ENCODE results near the gene SLC22A13.
A peak's percentile ranks its signal among the peaks of the same experiment; 100 is the strongest.
"Not testable (repeated sequence)": the region's sequence is repeated elsewhere in the genome, so short reads cannot be mapped to it uniquely, and the experiment has no call there.

Gene SLC22A13

DNA sequence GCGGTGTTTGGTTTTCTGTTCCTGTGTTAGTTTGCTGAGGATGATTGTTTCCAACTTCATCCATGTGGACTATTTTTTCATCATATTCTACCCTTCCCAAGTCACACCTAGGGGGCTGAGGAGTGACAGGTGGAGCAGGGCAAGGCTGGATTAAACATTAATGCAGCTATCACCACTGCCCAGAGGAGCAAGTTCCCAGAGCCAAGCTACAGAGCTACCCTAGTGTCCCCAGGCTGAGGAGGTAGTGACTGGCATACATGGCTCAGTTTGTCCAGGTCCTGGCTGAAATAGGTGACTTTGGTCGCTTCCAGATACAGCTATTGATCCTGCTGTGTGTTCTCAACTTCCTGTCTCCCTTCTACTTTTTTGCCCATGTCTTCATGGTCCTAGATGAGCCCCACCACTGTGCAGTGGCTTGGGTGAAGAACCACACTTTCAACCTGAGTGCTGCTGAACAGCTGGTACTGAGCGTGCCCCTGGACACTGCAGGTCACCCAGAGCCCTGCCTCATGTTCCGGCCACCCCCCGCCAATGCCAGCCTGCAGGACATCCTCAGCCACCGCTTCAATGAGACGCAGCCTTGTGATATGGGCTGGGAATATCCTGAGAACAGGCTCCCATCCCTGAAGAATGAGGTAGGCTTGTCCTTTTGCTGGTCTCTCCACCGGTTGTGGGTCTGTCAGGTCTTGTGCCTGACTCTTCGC is at the start of gene SLC22A13:
Gene SLC22A13, plus strand, starts transcription at position 209 of the 704 bp plus-strand sequence. Its CDS starts 49 bp downstream, at position 258.
- no peak for FAIRE-seq

GRCh38 chr3:38219609-38220197 is 45.9 kb upstream of the SLC22A13 start:
- FAIRE-seq = no peak

- FAIRE-seq = no peak
Observed at GRCh38 chr3:38221005-38221404, 44.6 kb upstream of the SLC22A13 start.

GRCh38 chr3:38222032-38222634 is 43.5 kb upstream of the SLC22A13 start:
- no peak for FAIRE-seq

GRCh38 chr3:38224357-38224756 is 41.3 kb upstream of the SLC22A13 start:
- no peak for FAIRE-seq

DNA sequence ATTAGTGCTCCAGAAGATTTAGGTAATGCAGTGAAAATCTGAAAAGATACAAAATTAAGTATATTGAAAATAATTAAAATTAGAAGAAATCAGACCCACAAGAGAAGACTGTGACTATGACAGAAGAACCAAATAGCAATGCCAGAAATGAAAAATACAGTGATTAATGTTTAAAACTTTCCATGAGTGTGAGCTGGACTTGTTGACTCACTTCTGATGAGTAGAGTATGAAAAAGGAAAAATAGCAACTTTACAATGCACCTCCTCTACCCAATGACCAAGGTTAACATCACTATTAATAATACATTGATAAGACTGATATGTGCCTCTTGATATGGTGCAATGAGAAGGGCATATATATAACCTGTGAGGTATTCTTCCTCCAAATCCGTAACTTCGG is 39.3 kb upstream of the SLC22A13 start:
- FAIRE-seq = no peak

- no peak for FAIRE-seq
Observed at GRCh38 chr3:38227989-38228388, 37.6 kb upstream of the SLC22A13 start.

GRCh38 chr3:38229036-38229435 is 36.6 kb upstream of the SLC22A13 start:
- peak; percentile 71 for FAIRE-seq

DNA sequence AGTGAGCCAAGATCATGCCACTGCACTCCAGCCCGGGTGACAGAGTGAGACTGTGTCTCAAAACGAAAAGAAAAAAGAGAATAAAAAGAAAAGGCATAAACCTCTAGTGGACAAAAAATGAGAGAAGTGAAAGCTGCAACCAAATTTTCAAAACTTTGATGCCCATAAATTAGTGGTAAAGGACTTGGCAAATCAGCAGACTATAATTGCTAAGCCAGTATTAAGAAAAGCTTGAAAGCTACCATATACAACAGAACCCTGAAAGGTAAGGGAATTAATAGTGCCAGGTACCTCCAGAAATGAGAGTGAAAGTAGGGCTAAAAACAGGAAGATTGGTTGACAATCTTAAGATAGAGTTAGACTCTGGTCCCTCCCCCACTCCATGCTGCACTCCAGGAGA is 32.9 kb upstream of the SLC22A13 start:
- FAIRE-seq = no peak

GRCh38 chr3:38235466-38235865 is 30.1 kb upstream of the SLC22A13 start:
- no peak for FAIRE-seq

DNA sequence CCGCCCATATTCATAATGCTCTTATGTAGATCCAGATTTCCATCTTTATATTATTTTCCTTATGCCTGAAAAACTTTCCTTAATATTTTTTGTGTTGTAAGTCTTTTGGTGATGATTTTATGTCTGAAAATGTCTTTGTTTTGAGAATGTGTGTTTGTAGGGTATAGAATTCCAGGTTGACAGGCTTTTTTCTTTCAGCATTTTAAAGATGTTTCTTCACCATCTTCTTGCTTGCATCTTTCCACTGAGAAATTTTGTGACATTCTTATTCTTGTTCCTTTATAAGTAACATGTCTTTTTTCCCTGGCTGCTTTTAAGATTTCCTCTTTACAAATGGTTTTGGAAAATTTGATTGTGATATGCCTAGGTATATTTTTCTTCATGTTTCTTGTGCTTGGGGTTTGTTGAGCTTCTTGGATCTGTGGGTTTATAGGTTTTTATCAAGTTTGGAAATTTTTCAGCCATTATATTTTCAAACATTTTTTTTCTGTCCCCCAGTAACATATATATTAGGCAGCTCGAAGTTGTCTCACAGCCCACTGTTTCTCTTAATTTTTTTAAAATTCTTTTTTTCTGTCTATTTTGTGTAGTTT is 27.1 kb upstream of the SLC22A13 start:
- no peak for FAIRE-seq

DNA sequence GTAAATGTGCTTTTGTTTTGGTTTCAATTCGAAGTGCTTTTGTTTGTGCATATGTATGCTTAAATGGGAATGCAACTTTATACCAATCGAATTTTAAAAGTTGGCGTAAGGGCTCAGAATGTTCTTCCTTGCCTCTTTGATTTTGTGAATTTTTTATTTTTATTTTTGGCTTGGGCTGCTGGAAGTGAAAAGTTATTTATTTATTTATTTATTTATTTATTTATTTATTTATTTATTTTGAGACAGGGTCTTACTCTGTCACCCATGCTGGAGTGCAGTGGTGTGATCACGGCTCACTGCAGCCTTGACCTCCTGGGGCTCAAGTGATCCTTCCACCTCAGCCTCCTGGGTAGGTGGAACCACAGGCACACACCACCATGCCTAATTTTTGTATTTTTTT is 22.8 kb upstream of the SLC22A13 start:
- FAIRE-seq = not testable (repeated sequence)

GRCh38 chr3:38245930-38246329 is 19.7 kb upstream of the SLC22A13 start:
- FAIRE-seq = no peak

- peak; percentile 87 for FAIRE-seq
Observed at GRCh38 chr3:38247366-38248035, 18.1 kb upstream of the SLC22A13 start.

- FAIRE-seq = no peak
Observed at GRCh38 chr3:38250198-38250597, 15.4 kb upstream of the SLC22A13 start.

- no peak for FAIRE-seq
Observed at GRCh38 chr3:38251197-38251596, 14.4 kb upstream of the SLC22A13 start.

DNA sequence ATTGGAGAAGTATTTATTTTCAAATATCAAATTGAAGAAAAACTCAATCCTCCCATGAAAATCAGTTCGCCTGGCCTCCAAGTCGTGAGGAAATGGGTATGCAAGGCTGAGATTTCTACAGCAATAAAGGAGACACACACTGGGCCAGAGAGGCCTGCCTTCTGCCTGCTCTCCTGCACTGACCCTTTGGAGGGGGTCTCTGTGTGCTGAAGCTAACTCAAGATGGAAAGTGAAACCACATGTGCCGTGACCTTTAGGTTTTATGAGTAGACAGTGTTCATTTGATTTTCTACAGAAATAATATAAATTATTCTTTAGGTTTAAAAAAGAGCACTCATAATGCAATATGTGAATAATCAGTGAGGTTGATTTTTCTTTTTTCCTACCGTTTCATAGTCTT is 11.9 kb upstream of the SLC22A13 start:
- no peak for FAIRE-seq

DNA sequence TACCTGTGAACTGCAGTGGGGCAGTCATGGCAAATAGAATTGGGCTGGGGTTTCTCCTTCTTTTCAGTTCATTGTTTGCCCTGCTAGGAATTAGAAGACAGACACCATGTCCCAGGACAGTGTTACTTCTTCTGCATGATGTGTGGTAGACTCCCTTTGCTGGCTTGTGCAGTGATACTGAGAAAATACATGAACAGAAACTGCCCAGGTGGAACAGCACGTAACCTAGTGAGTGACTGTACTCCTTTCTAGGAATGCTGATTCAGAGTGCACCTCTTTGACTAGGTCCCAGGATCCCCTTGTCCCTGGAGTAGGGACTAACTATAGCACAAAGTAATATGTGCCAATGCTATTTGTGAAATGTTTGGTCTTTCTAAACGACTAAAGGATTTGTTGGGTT is 10.7 kb upstream of the SLC22A13 start:
- FAIRE-seq = no peak

DNA sequence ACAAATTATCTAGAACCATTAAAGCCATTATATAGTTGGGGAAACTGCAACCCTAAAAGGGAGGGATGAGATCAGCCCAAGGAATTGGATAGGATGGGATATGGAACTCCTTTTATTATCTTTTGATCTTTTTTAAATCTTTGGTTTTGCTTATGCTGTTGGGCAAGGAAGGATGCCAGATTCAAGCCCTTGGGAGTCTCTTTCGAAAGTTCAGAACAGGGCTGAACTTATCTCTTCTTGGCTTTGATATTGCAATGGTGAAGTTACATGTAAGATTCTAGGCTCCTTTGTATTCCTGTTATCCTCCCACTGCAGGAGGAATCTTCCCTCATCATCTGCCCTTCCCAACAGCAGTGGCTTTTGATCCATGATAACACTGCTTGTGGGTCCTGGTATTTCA is 10.0 kb upstream of the SLC22A13 start:
- no peak for FAIRE-seq

- no peak for FAIRE-seq
Observed at GRCh38 chr3:38257583-38257982, 8.0 kb upstream of the SLC22A13 start.

DNA sequence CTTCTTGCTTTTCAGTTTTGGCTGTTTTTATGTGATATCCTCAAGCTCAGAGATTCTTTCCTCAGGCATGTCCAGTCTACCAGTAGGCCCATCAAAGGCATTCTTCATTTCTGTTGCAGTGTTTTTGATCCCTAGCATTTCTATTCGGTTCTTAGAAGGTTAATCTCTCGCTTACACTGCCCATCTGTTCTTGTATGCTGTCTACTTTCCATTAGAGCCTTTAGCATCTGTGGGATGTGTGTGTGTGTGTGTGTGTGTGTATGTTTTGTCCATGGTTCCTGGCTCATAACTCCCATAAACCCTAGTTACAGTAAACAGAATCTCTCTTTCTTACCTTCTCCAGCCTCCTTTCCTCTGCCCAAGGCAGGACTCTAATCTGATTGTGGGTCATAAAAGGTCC is 5.1 kb upstream of the SLC22A13 start:
- no peak for FAIRE-seq

- no peak for FAIRE-seq
Observed at GRCh38 chr3:38264353-38264771, 1.2 kb upstream of the SLC22A13 start.

DNA sequence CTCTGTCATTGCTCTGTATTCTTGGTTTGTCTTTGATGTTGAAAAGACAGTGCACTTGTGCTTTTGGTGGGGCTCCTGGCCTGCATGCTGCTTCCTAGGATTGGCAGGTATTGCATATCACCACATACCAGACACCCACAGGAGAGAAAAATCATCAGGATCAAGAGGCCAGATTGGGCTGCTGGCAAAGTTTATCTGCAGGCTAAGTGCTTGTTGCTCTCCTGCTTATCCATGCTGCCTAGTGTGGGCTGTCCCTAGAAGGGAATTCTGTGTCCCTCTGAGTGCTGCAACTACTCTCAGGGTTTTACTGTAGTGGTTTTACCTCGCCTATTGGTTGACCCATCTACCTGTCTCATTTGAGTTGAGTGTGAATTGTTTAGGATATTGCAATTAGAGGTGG is 833 bp upstream of the SLC22A13 start:
- no peak for FAIRE-seq
